Fibroblast of upper back skin (primary cell): Measurements from ENCODE around the gene LRMDA.
"Not testable (repeated sequence)": the region's sequence is repeated elsewhere in the genome, so short reads cannot be mapped to it uniquely, and the experiment has no call there.

Source experiments
- DNase-seq: peaks from one replicate; pipeline ENCODE4 v3.0.0-alpha.2; 2013

Gene LRMDA

GRCh38 chr10:75508814-75509306, 77.4 kb downstream of the LRMDA start:
- DNase-seq = peak; percentile 92

- no peak for DNase-seq
Measured at GRCh38 chr10:75509706-75510105, 78.3 kb downstream of the LRMDA start.

DNA sequence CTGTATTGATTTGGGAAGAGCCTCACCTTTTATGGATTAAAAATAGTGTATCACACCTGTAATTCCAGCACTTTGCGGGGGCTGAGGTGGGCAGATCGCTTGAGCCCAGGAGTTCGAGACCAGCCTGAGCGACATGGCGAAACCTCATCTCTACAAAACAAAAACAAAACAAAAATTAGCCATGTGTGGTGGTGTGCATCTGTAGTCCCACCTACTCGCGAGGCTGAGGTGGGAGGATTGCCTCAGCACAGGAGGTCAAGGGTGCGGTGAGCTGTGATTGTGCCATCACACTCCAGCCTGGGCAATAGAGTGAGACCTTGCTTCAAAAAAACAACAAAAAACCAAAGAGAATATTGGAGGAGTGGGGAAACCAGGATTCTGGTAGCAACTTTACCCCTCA, 79.6 kb downstream of the LRMDA start:
- no peak for DNase-seq

- peak; percentile 50 for DNase-seq
Measured at GRCh38 chr10:75512203-75512933, 80.9 kb downstream of the LRMDA start.

DNA sequence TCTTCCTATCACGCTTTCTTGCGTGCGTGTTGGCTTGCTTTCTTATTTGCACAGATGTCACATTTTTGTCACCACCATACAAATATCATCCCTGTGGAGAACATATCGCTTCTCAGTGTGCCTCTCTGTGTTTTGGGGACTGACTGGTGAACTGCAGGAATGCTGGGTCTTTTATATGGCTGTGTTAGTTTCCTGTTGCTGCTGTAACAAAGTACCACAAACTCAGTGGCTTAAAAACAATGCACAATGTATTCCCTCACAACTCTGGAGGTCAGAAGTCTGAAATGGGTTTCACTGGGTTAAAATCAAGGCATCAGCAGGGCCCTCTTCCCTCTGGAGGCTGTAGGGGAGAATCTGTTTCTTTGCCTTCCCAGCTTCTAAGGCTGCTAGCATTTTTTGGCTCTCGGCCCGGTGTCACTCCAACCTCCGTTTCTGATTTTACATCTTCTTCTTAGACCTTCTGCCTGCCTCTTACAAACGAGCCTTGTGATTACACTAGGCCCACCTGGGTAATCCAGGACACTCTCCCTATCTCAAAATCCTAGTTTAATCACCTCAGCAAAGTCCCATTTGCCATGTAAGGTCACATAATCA, 82.0 kb downstream of the LRMDA start:
- DNase-seq = no peak

GRCh38 chr10:75514830-75515229, 83.4 kb downstream of the LRMDA start:
- no peak for DNase-seq

DNA sequence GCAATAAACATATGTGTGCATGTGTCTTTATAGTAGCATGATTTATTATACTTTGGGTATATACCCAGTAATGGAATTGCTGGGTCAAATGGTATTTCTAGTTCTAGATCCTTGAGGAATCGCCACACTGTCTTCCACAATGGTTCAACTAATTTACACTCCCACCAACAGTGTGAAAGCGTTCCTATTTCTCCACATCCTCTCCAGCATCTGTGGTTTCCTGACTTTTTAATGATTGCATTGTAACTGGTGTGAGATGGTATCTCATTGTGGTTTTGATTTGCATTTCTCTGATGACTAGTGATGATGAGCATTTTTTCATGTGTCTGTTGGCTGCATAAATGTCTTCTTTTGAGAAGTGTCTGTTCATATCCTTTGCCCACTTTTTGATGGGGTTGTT, 84.7 kb downstream of the LRMDA start:
- DNase-seq = not testable (repeated sequence)

GRCh38 chr10:75519213-75519612, 87.8 kb downstream of the LRMDA start:
- DNase-seq = not testable (repeated sequence)

DNA sequence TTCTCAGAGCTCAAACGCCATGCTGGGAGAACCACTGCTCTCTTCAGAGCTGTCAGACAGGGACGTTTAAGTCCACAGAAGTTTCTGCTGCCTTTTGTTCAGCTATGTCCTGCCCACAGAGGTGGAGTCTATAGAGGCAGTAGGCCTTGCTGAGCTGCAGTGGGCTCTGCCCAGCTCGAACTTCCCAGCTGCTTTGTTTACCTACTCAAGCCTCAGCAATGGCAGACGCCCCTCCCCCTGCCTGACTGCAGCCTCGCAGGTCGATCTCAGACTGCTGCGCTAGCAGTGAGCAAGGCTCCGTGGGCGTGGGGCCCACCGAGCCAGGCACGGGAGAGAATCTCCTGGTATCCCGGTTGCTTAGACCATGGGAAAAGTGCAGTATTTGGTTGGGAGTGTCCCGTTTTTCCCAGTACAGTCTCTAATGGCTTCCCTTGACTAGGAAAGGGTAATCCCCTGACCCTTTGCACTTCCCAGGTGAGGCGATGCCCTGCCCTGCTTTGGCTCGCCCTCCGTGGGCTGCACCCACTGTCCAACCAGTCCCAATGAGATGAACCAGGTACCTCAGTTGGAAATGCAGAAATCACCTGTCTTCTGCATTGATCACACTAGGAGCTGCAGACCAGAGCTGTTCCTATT, 89.9 kb downstream of the LRMDA start:
- not testable (repeated sequence) for DNase-seq

DNA sequence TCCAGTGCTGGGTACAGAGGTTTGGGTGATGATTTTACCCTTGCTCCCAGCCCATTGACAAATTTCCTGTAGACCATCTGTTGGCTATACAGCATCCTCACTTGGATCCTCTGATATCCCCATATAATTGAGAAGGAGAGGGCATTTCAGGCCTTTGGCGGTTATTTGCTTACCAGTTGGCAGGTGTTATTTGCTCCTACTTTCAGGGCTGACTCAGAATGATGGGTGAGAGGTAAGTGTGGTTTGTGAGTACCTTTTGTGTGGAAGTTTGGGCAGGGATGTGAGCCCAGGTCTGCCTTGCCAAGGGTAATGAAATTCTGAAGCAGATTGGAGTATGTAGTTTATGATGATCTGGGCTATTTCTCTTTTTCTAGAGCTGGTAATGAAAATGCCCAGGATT, 93.6 kb downstream of the LRMDA start:
- DNase-seq = no peak

DNA sequence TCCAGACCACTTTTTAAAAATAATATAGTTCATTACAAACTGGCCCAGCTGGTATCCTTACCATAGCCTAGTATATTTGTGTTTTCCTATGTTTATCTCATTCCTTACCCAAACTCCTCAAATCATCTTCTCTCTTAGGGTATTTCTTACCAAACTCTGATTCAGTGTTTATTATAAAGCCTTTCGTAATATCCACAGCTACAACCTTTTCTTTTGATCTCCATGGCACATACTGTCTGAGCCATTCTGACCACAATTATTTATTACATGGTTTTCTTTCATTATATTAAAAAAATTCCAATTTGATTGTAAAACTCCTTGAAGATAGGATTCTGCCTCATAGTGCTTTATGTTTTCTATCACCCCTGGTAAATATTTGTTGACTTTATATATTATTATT, 94.2 kb downstream of the LRMDA start:
- peak; percentile 46 for DNase-seq

DNA sequence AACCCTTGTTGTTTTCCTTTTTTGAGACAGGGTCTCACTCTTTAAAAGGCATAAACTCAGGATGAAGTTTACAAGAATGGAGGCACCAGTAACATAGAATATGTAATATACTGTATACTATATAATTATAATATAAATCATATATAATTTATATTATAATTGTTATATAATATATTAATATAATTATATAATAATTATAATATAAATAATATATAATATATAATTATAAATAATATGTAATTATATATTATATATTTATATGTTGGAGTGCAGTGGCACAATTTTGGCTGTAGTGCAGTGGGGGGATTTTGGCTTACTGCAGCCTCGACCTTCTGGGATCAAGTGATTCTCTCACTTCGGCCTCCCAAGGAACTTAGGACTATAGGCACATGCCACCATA, 96.1 kb downstream of the LRMDA start:
- DNase-seq = no peak

GRCh38 chr10:75528392-75528791, 97.0 kb downstream of the LRMDA start:
- DNase-seq = no peak

GRCh38 chr10:75530299-75530698, 98.9 kb downstream of the LRMDA start:
- DNase-seq = peak; percentile 82

- DNase-seq = peak; percentile 45
Measured at GRCh38 chr10:75531571-75532031, 100.2 kb downstream of the LRMDA start.

DNA sequence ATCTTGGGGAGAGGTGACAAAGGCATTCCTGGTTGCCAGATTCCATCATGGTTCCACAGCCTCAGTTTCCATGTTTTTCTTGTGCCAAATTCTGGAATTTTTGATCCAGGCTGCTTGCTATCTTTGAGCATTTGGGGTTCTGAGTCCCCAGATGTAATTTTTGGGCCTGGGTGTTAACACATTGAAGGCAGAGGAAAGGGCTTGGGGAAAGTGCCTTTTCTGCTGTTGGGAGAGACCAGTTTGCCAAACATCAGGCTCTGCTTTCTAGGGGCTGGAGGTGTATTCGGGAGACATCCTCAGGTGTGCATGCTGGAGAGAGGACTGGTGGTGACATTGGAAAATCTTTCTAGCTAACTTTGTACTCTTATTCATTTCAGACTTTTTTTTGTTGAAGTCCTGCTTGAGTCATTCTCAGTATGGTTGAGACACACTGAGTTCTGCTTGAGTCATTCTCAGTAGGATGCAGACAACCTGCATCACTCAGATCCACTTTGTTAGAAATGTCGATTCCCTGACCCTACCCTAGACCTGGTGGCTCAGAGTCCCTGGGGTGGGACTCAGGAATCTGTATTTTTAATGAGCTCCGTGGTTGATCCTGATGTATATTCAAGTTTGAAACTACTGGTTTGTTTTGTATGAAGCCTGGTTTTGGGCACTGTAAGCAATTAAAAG, 101.0 kb downstream of the LRMDA start:
- peak; percentile 73 for DNase-seq

DNA sequence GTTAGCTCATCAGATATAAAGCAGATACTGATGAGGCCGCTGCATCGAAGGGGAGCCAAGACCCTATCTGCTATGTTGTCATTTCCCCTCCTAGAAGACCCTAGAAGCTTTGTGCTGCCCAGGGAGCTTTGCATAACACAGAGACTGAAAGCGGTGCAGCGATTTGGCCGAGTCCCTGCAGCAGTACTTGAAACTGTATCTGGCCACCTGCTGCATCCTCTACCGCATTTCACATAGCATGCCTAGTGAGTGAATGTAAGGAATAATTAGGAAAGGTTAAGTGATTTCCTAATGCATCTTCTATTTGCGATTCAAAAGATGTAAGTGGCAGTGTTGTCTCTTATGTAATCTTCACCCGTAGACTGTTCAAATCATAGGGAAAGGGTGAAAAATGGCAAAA, 106.7 kb downstream of the LRMDA start:
- no peak for DNase-seq

DNA sequence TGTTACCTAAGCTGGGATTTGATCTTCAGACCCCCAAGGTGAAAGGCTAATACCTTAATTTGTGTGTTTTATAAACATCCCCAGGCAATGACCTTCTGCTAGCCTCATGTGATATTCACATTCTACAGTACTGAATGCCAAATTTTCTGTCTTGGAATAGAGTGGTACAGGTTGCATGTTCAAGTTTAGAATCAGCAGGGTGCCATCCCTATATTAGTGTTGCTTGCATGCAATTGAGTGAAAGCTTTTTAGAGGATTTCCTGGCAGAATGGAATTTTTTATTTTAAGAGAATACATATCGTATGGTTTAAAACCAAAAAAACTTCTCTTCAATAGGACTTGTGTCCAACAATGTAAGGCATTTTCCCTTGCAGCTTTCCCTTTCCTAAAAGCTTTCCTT, 107.3 kb downstream of the LRMDA start:
- no peak for DNase-seq

DNA sequence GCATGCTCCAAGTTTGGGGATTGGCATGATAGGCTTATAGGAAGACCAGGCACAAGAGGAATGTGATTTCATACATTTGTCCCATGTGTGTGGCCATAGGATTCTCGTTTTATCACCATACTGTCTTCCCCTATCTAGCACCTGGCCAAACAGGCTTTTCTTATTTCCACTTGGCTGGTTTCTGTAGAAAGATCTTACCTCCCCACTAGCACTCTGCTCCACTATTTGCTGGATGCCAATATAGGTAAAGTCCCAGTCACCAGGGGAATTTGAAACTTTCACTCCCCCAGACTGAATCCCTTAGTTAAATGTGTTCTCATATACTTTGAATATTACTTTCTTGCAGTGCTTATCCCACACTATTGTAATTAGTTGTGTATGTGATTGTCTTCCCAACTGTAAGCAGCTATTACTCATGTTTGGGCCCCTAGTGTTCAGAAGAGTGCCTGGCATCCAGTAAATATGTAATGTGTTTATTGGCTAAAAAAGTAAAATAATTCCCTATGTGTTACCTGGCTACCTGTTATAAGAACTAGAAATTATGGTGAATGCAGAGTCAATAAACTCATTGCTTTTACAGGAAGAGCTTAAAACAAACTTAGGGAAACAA, 109.0 kb downstream of the LRMDA start:
- DNase-seq = no peak

- peak; percentile 36 for DNase-seq
Measured at GRCh38 chr10:75540981-75541380, 109.6 kb downstream of the LRMDA start.

DNA sequence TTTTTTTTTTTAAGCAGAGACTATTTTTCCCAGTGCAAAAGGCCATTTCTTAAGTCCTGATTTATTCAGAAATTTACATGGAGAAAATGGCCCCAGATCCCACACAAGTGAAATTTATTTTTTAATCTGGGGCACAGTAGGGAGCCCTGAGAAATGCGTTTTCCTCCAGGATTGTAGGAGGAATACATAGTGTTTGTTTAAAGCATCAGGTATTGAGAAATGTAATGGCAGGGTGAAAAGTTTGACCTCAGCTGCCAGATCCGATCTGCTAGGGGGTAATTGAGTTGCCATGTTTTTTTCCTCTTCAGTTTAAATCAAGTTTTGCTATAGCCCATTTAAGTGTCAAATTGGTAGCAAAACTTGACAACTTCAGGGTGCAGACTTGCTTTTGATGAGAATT, 110.0 kb downstream of the LRMDA start:
- DNase-seq = no peak

DNA sequence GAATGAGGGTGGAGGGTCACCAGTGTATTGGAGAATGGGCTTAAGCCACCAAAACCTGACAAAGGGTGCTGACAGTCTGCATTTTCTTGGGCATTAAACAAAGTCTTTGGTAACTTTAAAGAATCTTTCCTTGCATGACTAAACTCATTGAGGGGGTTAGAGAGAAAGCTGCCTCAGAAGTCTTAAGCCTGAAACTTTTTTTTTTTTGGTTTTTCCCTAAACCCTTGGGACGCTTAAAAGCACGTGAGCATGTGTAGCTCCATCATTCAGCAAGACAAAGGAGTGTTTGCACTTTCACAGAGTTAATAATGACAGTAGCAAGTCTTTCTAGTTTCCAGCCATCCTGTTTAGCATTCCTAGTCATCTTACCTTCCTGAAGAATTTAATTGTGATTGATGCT, 110.7 kb downstream of the LRMDA start:
- peak; percentile 82 for DNase-seq

DNA sequence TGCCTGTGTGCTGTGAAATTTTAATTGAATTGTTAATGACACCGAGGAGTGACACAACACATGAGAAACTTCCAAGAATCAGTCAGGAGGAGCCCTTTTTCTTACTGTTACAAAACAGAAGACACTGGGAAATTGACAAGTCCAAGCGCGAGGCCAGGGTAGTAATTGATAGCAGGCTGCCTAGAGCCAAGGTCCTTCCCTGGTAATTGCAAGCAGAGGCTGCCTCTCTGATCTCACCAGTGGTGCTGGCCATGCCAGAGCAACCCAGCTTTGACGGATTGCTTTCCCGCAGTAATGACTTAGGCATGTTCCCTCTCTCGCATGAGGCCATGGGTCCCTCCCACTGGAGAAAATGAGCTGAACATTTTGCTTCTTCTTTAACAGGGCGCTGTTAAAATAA, 111.5 kb downstream of the LRMDA start:
- DNase-seq = peak; percentile 93
